Thyroid gland (tissue), 4 donors: ENCODE results near the gene STARD3NL.

Experiments
- CTCF ChIP-seq, 6 experiments: fragments of 200-600 bp in 3 of 6; fragments of 450-650 bp in 3 of 6; sonication (generic) in 3 of 6; IDR thresholded peaks; one replicate each; pipeline ENCODE4 v1.5.1; 2016 to 2019; ENCODE audit warnings: antibody characterized with exemption in 6 of 6, mild to moderate bottlenecking in 2 of 6, inconsistent platforms in 1 of 6, moderate library complexity in 1 of 6
- POLR2A ChIP-seq, 2 donors: fragments of 450-650 bp; IDR thresholded peaks; one replicate each; pipeline ENCODE4 v1.6.1; 2017; ENCODE audit warnings: antibody characterized with exemption in 2 of 2, mild to moderate bottlenecking in 2 of 2, moderate library complexity in 1 of 2

DNA sequence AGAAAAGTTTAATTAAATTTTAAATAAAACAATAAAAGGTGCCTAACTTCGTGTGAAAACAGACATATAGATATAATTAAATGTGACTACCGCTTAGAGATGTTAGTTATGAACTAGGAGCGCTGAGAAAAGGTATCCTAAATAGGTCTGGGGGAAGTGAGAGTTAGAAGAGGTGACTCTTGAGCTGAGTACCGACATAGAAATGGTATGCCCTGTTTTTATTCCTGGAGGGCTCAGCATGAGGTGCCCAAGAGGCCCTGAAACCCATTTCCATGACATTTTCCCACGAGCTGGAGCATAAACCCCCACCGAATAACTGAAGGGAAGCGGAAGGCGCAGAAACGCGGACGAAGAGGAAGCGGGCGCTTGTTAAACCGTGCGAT lies 433 bp upstream of the STARD3NL start:
- no peak for TF ChIP-seq CTCF (IDR thresholded peaks at IDR 0.05)
- peak in 1 of 2 donors; percentile 47 for TF ChIP-seq POLR2A (IDR thresholded peaks at IDR 0.05)
